Nephron (organoid): ENCODE data around the gene ICA1.

ENCODE experiments used
- H3K27ac Mint-ChIP-seq, 3 experiments: 2 replicates each; pipeline ENCODE4 v1.8.0; 2020; ENCODE audit warnings: mixed read lengths in 3 of 3, mild to moderate bottlenecking in 2 of 3, moderate library complexity in 1 of 3
- H3K27me3 Mint-ChIP-seq: 2 replicates; pipeline ENCODE4 v1.8.0; 2021; ENCODE audit warnings: low read depth, mild to moderate bottlenecking, moderate library complexity, mixed read lengths
- H3K36me3 Mint-ChIP-seq: 2 replicates; pipeline ENCODE4 v1.8.0; 2020; ENCODE audit warnings: low read depth, mixed read lengths
- H3K4me1 Mint-ChIP-seq: 2 replicates; pipeline ENCODE4 v1.8.0; 2020; ENCODE audit warnings: mixed read lengths
- H3K4me3 Mint-ChIP-seq, 3 experiments: 2 replicates each; pipeline ENCODE4 v1.8.0; 2020; ENCODE audit warnings: mild to moderate bottlenecking in 3 of 3, mixed read lengths in 3 of 3, moderate library complexity in 2 of 3
- H3K9me3 Mint-ChIP-seq: 2 replicates; pipeline ENCODE4 v1.8.0; 2020; ENCODE audit warnings: mixed read lengths
- CTCF ChIP-seq, 3 experiments: fragments of 200-600 bp; sonication (generic); IDR thresholded peaks; one replicate each; pipeline ENCODE4 v1.5.0; 2021; ENCODE audit warnings: antibody characterized with exemption in 3 of 3; ENCODE audit not compliant: unreplicated experiment in 3 of 3

The ICA1 gene

DNA sequence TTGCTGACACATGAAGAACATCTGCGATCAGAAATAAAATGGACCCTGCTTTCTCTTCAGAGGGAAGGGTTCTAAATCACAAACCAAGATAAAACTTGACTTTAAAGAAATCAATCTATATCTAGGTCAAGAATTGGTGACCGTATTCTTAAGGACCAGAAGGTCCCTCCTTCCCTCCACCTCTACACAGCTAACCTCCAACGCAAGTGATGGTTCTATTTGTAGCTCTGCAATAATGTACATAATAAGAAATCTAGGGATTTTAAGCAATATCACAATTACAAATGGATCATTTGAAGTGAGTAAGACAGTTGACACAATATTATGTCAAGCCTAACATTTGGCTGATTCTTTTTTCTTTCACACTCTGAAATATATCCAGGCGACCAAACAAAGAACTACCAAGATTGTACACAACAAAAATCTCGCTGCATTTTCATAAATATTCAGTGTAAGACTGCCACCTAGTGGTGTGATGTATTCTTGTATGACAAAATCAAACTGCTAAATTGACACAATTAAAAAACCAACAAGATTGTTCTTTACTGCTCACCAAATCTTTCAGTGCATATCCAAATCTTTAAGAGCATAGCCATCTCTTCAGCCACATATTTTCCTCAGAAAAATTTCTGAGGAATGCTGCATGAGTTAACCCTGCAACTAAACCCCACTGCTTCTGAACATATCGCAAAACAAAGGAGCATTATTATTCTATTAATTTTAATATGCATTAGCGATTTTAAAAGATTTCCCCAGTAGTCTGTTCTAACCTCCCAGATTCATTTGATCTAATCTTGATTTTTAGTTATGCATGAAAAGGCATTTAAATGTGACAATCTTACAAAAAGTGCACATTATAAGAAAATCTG lies 44.5 kb downstream of the ICA1 start:
- H3K4me1 Mint-ChIP-seq = peaks cover 18% of the 10 kb centered on the region
- no peaks in the 10 kb centered on the region for H3K9me3 Mint-ChIP-seq
- no peaks in the 10 kb centered on the region for H3K36me3 Mint-ChIP-seq
- H3K4me3 Mint-ChIP-seq = no peak overlapping the region
- peak overlapping the region in 2 of 3 experiments; percentile 55 to 72 for H3K27ac Mint-ChIP-seq
- TF ChIP-seq CTCF (IDR thresholded peaks at IDR 0.05; ENCODE audit: unreplicated experiment in 3 of 3) = peak; percentile 64 to 75 (median 68)
- H3K27me3 Mint-ChIP-seq = no peaks in the 10 kb centered on the region

GRCh38 chr7:8216334-8216690 lies 45.7 kb downstream of the ICA1 start:
- no peak for TF ChIP-seq CTCF (IDR thresholded peaks at IDR 0.05; ENCODE audit: unreplicated experiment in 3 of 3)
- Mint-ChIP-seq H3K9me3 (no peaks in the 10 kb centered on the region), H3K27me3 (no peaks in the 10 kb centered on the region), H3K36me3 (no peaks in the 10 kb centered on the region), H3K4me1 (peaks cover 18% of the 10 kb centered on the region), H3K4me3 (no peak overlapping the region), H3K27ac (no peak overlapping the region)

- no peaks in the 10 kb centered on the region for H3K36me3 Mint-ChIP-seq
- no peak overlapping the region for H3K27ac Mint-ChIP-seq
- H3K4me3 Mint-ChIP-seq = no peak overlapping the region
- H3K27me3 Mint-ChIP-seq = no peaks in the 10 kb centered on the region
- H3K4me1 Mint-ChIP-seq = peaks cover 18% of the 10 kb centered on the region
- TF ChIP-seq CTCF (IDR thresholded peaks at IDR 0.05; ENCODE audit: unreplicated experiment in 3 of 3) = no peak
- H3K9me3 Mint-ChIP-seq = no peaks in the 10 kb centered on the region
Observed at GRCh38 chr7:8215648-8216333, 46.2 kb downstream of the ICA1 start.

- Mint-ChIP-seq H3K9me3 (no peaks in the 10 kb centered on the region), H3K4me3 (no peak overlapping the region), H3K27me3 (peaks cover 6% of the 10 kb centered on the region), H3K27ac (peak overlapping the region in 2 of 3 experiments; percentile 8 to 10), H3K36me3 (no peaks in the 10 kb centered on the region), H3K4me1 (peaks cover 18% of the 10 kb centered on the region)
- no peak for TF ChIP-seq CTCF (IDR thresholded peaks at IDR 0.05; ENCODE audit: unreplicated experiment in 3 of 3)
Observed at GRCh38 chr7:8214244-8214824, 47.6 kb downstream of the ICA1 start.

DNA sequence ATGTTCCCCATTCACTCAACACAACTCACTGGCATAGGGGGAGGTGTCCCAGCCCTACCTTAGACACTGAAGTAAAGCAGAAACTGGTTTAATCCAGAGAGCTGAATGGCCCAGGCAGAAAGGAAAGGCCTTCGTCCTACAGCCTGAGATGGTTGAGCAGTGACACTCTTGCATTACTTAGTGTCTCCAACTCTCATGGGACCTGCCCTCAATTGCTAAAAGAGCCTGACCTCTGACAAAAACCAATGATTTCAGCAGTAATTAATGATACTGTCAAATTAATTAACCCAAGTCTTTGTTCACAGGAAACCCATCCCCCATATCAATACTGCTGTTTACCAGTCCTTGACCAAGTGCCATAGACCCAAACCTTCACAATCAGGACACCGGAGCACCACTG lies 48.6 kb downstream of the ICA1 start:
- no peaks in the 10 kb centered on the region for H3K9me3 Mint-ChIP-seq
- H3K27me3 Mint-ChIP-seq = peaks cover 6% of the 10 kb centered on the region
- H3K4me1 Mint-ChIP-seq = peaks cover 18% of the 10 kb centered on the region
- H3K36me3 Mint-ChIP-seq = no peaks in the 10 kb centered on the region
- H3K27ac Mint-ChIP-seq = no peak overlapping the region
- no peak for TF ChIP-seq CTCF (IDR thresholded peaks at IDR 0.05; ENCODE audit: unreplicated experiment in 3 of 3)
- no peak overlapping the region for H3K4me3 Mint-ChIP-seq
